ENCODE measurements around the gene NRG2.
A peak's percentile ranks its signal among the peaks of the same experiment; 100 is the strongest.

The NRG2 gene

DNA sequence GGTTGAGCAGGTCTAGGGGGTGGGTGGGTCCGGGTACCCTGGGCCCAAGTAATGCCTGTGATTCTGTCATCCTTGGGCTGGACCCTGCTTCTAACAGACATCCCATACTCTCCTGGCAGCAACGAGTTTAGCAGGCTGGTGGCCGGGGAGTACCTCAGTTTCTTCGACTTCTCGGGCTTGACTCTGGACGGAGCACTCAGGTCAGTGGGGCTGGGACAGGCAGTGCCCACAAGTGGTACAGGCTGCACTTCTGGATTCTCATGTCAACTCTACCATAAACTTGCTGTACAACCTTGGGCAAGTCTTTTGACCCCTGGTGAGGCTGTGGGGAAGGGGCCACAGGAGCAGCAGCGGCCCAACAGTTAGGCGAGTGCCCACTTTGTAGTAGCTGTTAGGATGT is 225.7 kb downstream of the NRG2 start:
- DNase-seq (ENCODE audit: low spot score) (no peak), FAIRE-seq (no peak)

DNA sequence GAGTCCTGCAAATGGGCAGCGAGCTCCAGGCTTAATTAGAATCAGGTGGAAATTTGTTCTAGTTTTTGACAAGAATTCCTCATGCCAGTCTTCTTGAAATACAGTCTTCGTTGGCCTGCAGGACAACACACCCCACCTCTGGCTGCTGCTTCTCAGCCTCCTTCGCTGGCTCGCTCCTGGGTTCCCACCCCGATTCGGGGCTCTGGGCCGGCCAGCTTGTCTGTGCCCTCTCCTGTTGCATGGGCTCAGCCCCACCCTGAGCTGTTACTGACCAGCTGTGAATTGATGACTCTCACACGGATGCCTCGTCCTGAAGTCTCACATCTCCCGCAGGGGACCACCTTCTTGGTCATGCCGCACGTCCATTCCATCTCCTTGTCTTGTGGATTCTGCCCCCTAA is 226.5 kb downstream of the NRG2 start:
- FAIRE-seq (no peak), DNase-seq (ENCODE audit: low spot score) (no peak)

DNA sequence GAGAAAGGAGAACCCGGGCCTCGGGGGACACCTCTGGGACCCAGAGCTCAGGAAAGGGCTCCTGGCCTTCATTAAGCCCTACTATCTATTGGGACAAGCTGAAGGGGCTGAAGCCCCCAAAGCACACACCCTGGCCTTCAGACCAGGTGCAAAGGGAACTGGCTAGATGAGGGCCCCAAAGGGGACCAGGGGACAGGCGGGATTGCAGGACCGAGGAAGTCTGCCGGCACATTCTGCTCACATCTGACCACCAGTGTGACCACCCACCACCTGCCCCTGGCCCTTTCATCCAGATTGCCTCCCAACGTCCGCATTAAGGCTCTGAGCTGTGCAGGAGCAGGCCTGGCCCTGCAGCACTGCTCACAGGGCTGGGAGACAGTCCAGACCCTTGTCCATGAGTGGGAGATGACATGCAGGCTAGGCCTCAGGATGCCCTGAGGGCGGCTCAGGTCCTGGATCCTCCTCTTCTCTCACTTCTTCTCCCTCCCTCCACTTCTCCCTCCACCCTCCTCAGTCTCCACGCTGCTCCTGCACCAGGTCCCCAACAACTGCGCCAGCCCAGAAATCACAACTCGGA is 228.3 kb downstream of the NRG2 start:
- FAIRE-seq (no peak), DNase-seq (ENCODE audit: low spot score) (no peak)

DNA sequence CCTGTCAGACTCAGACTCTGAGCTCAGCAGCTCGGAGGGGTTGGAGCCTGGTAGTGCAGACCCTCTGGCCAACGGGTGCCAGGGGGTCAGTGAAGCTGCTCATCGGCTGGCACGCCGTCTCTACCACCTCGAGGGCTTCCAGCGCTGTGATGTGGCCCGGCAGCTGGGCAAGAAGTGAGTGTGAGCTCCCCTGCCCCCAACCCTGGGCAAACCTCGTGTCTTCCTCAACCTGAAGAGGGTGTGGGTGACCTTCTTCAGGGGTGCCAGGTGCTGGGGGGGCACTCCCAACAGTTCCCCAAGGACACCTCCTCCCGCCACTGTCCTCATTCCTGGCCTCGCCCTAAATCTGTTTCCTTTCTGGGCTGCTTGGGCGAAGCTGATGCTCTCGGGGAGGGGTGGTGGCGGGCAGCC is 228.9 kb downstream of the NRG2 start:
- DNase-seq (ENCODE audit: low spot score) (no peak), FAIRE-seq (no peak)

DNA sequence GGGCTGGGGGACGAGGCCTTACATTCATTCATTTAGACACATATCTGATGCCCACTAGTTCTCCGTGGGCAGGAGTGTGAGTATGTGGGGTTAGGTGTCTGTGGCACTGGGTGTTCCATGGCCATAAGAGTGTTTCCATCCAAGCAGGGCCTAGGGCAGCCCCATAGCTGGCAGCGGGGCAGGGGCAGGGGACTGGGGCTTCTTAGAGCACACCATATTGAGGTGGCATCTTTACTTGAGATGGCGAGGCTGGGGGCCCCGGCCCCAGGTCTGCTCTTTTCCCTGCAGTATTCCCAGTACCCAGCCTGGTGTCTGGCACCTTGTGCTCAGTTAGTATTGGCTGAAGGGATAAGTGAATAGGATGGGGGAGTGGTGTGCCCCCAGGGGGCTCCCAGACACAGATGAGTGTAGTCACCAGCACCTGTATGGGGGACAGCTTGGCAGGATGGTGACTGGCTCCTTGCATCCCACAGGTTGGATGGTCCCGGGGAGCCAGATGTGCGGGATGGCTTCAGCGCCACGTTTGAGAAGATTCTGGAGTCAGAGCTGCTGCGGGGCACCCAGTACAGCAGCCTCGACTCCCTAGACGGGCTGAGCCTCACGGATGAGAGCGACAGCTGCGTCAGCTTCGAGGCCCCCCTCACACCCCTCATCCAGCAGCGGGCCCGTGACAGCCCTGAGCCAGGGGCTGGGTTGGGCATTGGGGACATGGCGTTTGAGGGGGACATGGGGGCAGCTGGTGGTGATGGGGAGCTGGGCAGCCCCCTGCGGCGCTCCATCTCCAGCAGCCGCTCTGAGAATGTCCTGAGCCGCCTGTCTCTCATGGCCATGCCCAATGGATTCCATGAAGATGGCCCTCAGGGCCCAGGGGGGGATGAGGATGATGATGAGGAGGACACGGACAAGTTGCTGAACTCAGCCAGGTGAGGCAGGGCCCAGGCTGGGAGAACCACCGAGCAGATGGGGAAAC is 230.0 kb downstream of the NRG2 start:
- DNase-seq (ENCODE audit: low spot score), result no peak
- FAIRE-seq, result no peak

DNA sequence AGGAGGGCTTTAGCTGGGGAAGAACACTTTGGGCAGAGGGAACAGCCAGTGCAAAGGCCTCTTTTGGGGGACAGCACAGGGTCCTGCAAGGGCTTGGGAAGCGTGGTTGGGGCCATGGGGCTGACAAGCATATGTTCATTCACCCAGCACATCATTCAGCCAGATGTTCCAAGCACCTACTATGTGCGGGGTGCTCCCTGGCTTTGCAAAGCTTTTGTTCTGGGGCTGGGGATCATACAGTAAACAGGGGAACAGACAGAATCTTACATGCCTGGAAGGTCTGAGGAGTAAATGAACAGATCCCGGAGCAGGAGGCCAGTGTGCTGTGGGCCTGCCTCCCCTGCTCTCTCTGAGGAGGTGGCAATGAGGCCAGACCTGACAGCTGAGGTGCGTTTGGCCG is 230.8 kb downstream of the NRG2 start:
- FAIRE-seq, result no peak
- no peak for DNase-seq (ENCODE audit: low spot score)

DNA sequence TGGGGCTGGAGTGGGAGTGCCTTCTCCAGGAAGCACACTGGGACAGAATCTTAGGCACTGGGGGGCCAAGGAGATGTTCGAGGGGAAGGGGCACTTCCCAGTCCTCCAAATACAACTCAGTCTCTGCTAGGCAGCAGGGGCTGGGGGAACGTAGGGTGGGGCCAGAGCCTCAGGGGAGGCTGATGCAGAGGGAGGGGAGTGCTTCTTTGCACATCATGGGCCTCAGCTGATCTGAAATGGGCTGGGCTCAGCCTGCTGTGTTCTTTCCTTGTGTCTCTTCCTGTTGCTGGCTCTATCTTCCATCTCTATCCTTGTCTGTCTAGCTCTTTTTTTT is 231.9 kb downstream of the NRG2 start:
- no peak for DNase-seq (ENCODE audit: low spot score)
- FAIRE-seq, result no peak

DNA sequence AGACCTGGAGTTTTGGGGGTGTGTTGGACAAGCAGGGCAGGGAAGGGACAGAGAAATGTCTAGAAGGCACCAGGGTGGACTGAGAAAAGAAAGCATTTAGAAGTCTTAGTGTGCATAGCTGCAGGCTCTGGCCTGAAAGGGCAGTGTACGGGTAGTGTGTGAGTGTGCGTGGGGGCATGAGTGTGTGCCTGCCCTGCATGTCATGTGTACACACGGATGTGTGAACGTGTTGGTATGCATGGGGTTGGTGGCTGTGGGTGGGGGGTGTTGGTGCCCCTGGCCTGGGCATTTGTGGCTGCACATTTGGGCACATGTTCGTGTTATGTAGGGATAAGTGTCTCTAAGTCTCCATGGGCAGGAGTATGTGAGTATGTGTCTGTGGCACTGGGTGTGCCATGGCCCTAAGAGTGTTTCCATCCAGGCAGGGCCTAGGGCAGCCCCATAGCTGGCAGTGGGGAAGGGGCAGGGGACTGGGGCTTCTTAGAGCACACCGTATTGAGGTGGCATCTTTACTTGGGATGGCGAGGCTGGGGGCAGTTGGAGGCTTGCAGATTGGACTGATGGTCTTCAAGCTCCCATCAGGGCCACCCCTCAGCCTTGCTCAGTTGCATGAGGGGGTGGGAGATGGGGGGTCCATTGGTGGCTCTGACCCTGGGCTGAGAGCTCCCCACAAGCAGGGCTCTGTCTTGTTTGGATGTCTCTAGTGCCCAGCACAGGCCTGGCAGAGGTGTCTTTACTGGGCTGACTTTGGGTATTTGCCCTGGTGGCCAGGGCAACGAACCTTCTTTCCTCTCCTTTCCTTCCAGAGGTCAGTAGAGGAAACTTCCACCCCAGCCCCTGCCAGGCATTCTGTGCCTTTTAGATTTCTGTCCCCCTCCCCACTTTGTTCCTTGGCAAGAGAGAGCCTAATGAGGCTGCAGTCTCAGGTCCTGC is 232.5 kb downstream of the NRG2 start:
- no peak for FAIRE-seq
- DNase-seq (ENCODE audit: low spot score), result no peak

DNA sequence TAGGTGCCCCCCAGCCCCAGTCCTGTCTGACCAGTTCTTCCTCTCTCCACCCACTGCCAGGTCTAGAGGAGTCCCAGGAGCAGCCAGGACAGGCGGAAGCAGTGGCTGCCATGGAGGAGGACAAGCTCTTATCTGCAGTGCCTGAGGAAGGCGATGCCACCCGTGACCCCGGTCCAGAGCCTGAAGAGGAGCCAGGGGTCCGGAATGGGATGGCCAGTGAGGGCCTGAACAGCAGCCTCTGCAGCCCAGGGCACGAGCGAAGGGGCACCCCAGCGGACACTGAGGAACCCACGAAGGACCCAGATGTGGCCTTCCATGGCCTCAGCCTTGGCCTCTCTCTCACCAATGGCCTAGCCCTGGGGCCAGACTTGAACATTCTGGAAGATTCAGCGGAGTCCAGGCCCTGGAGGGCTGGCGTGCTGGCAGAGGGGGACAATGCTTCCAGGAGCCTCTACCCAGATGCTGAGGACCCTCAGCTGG is 233.7 kb downstream of the NRG2 start:
- DNase-seq (ENCODE audit: low spot score), result no peak
- FAIRE-seq, result no peak

DNA sequence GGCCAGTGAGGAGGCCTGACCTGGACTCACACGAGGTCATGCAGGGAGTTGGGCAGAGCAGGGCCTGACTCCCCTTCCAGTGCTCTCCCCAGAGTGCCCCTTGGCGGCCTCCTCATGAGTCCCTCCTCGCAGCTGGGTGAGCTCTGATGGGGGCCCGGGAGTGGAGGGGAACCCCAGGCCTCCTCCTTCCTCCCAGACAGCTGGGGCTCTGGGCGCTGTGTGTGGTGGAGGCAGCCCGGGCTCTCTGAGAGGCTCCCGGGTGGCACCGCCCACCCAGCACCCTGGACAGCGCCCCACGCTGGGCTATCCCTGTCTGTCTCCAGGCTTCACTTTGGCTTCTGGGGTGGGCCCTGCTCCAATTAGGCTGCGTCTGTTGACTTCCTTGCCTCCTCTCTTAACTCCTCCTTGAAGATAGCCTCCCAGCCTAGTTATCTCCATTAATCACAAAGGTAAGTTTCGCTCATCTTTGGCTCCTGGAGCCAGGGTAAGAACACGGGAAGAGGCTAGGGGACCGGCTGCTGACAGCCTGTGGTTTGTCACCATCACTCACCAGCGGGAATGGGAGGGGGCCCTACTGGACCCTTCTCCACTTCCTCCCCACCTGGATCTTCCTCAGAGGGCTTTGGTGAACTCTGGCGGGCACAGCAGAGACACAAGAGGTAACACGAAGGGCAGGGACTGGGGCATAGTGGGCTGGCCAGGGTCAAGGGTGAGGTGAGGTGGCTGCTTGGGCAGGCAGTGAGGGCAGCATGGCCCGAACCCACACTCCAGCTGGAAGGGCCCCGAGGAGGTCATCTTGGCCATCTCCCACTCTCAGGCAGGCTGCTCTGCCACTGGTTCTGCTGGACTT is 234.4 kb downstream of the NRG2 start:
- no peak for FAIRE-seq
- DNase-seq (ENCODE audit: low spot score), result peak; percentile 58

DNA sequence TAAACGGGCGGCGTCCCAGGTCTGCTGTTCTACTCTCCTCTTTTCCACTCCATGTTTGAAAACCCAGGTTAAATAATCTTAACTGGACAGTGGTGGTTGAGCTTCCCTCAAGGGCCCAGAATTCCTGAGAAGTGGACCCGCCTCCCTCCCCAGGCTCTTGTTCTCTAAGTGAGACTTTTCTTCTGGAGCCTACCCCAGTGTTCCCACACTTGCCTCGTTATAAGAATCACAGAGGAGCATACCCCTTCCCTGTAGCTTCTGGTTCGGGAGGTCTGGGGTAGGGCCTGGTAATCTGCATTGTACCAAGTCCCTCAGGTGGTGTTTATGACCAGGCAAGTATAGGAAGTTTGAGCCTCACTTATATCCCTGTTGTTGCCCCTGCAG is 235.5 kb downstream of the NRG2 start:
- no peak for FAIRE-seq
- DNase-seq (ENCODE audit: low spot score), result no peak

DNA sequence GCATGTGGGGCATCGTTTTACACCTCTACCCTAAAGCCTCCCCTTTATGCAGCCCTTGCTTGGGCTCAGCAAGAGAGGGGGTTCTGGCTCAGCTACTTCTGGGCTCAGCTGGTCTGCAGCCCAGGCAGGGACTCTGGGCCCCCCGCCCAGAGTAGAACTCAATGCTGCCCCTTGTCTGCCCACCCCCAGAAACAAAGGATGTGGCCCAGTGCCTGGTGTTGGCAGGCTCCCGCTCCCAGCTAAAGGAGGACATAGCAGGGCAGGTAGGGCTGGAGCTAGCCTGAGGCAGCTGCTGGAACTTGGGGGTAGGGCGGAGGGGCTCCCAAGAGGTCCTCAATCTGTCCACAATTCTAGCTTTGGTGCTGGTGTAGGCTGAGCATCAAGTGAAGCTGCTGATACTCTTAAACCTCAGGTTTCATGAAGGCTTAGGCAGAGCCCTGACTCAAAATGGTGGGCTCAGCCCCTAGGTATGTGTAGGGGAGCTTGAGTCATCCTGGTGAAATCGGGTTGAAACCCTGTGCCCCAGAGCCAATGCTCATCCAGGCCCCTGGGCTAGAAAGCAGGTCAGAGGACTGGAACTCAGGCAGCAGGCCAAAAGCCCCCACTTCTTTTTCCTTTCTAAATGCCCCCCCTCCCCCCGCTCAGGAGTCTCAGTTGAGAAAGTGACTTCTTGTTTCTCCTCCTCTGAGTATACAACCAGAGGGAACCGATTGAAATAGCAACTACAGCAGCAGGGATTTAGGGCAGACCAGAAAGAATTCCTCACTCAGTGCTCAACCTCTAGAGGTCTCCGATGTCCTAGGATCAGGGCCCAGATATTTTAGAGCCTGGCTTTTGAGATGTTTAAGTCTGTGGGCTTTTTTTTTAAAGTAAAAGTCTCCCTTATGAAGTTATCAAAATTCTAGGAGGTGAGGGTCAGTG is 236.1 kb downstream of the NRG2 start:
- no peak for FAIRE-seq
- no peak for DNase-seq (ENCODE audit: low spot score)

DNA sequence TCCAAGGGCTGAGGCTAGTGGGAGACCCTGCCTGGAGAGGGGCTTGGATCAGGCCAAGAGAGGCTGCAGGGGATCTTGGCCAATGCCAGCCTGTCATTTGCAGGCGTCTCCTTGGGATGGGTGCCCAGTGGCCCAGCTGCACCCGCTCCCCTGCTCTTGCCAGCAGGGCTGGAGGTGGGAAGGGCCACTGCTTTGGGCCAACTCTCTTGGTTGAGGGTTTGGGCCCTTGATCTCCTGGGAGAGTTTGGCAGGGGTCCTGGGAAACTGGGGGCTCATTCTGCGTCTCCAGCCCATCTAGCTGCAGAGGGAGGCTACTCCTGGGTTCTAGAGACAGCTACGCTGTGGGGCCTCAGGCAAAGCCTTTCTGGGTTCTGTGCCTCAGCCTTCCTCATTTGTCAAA is 237.0 kb downstream of the NRG2 start:
- no peak for DNase-seq (ENCODE audit: low spot score)

DNA sequence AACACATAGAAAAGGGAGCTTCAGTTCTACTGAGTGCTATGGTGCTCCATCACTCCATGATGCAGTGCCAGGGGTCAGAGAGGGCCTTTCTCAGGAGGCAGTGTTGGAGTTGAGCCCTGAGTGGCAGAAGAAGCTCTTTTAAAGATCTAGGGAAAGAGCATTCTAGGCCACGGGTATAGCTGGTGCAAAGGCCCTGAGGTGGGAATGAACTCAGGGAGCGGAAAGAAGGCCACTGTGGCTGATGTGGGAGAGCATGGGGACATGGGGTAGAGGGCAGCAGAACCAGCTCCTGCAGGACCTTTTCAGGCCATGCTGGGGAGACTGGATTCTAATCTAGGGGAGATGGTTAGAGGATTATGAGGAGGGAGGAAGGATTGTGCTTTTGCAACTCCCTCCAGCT is 237.6 kb downstream of the NRG2 start:
- FAIRE-seq (no peak), DNase-seq (ENCODE audit: low spot score) (no peak)

More for the DNA sequence above, 237.0 kb downstream of the NRG2 start:
- FAIRE-seq, result no peak

DNA sequence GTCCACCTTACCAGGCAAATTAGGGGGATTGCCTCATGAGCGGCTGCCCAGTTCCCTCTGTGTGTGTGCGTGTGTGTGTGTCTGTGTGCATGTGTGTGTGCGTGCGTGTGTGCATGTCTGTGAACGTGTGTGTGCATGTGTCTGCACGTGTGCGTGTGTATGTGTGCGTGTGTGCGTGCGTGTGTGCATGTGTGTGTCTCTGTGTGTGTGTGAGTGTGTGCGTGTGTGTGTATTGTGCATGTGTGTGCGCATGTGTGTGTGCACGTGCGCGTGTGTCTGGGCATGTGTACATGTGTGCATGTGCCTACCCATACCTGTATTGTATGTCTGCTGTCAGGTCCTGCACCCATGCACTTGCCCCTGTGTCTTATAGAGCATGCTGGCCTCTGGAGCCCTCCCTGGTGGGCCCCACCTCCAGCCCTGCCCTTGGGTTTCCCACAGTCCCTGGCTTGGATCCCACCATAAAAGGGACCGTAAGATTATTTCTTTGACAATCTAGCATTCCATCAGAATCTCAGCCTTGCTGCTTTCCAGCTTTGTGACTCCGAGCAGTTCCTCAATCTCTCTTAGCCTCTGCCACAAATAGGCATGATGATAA is 238.2 kb downstream of the NRG2 start:
- DNase-seq (ENCODE audit: low spot score) (no peak), FAIRE-seq (peak; percentile 92)

DNA sequence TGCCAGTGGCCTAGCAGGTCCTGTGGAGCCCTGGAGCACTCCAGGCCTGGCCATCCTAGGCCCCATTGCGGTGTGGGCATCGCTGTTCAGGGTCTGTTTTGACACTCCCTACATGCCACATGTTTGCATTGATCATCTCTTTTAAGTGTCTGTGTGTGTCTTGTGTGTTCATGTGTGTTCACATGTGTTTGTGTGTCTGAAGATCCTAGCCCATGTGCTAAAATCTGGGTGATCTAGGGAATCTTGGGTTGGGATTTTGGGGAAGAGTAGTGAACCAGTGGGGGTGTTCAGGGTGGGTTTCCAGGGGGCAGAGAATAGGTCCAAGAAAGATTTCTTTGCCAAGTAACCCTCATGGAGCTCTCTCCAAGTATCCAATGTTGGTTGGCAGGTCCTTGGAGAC is 239.1 kb downstream of the NRG2 start:
- FAIRE-seq (no peak), DNase-seq (ENCODE audit: low spot score) (no peak)

DNA sequence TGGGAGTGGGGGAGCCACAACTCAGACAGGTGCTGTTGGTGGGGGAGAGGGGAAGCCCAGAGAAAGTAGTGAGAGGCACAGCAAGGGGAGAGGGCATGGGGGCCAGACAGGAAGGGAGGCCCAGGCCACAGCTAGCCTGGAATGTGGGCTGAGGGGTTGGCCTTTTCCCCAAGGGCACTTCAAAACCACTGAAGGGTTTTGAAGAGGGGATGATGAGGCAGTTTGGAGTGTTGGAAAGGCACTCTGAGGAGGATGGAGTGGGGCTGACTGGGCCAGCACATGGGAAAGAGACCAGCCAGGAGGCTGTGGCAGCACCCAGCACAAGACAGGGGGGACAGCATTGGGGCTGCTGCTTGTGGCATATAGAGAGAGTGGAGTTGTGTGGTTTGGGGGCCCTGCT is 243.7 kb downstream of the NRG2 start:
- DNase-seq (ENCODE audit: low spot score), result no peak
- no peak for FAIRE-seq

DNA sequence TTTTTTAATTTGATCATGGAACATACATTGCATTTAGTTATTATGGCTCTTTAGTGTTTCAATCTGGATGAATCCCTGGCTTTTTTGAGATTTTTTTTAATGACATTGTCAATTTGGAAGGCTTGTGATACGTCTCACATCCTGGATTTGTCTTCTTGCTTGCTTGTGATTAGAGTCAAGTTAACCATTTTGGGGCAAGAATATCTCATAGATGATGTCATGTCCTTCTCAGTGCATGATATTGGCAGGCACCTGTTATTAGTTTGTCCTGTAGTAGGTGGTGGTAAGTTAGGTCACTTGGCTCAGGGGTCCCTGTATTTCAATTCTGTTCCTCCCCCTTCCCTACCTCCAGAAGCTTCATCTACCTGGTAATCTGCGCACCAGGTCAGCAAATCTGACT is 244.2 kb downstream of the NRG2 start:
- DNase-seq (ENCODE audit: low spot score) (no peak), FAIRE-seq (no peak)

DNA sequence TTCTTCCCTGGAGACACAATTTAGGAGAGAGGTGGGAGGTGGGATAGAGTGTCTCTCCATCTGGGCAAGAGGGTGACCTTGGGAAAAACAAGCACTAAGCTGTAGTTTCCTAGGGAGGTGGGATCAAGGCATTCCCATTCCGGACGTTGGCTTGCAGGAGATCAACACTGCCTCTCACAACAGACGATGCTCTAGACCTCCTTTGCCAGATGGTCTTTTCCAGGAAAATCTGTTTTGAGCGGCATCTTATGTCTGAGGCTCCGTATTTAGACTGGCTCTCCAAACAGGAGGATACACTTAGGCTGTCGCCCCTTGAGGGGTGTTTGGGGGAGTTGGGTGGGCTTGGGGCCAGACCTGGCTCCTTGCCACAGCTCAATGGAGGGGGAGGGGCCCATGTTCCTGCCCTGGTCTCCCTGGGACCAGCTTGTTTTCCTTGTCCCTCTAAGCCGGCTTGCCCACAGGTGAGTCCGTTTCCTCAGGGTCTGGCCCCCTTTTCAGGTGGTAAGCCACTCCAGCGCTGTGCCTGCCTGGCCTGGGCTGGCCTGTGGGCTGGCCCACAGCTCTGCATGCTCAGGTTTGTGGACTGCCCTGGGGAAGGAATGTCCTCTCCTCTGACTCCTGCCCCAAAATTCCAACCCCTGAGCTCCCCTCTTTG is 245.1 kb downstream of the NRG2 start:
- DNase-seq (ENCODE audit: low spot score) (no peak), FAIRE-seq (no peak)

All from urothelium cell line (cell line).